Amniotic stem cell (primary cell): Measurements from ENCODE around the gene LSP1.

Experiments used
- DNase-seq: peaks from one replicate; lab custom pipeline; 2025; lab: John Stamatoyannopoulos, UW

The LSP1 gene

DNA sequence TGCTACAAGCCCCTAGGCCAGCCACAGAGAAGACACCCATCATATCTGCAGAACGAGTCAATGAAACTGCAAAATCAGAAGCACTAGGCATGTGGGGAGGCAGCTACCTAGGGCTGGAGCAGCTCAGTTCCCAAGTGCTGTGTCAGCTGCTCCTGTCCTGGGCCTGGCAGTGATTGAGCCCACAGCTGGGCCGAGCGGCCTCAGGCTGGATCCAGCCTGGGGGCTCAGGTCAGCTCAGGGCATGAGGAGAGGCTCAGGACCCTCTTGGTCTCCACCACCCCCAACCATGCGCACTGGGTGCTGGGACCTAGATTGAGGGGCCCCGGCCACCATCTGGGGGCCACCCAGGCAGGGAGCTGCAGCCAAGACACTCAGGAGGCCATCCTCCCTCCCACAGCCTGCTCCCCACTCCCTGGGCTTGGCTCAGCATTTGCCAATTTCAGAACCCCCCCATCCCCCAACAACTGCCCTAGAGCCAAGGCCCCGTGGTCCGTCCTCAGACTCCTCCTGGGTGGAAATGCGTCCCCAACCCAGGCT lies 64.2 kb downstream of the LSP1 start:
- DNase-seq = no peak

DNA sequence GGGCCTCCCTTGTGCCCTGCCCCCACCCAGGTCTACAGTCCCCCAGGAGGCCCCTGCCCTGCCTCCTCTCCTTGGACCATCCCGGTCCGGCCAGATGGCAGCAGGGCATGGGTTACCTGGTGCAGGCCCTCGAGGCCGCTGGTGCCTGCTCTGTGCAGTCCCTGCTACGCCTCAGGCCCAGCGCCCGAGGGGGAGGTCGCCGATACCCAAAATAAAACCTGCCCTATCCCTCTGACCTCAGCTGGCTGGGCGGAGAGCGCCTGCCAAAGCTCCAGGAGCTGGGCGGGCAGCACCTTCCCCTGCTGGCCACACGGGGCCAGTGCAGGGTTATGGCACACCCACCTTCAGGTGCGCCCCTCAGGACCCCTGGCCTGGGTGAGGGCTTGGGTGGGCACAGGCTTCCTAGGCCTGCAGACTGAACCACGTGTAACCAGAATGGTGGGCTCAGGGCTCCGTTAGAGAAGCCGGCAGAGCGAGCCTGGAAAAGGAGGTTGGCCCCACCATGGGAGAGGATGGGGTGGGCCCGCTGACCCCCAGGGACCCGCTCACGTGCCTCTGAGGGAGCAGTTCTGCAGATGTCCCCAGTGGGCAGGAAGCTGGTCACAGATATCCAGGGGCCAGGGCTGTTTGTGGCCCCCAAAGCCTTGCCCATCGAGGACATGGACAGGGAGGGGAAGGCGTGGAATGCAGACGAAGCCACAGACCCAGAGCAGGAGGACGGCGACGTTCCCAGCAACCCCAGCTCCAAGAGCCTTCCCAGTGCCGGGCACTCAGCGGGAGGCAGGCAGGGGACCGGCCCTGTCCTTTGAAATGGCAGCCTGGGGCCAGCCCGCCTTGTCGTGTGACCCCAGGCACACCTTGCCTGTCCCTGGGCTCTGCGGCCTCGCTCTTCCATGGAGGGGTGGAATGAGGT lies 64.9 kb downstream of the LSP1 start:
- DNase-seq = no peak

DNA sequence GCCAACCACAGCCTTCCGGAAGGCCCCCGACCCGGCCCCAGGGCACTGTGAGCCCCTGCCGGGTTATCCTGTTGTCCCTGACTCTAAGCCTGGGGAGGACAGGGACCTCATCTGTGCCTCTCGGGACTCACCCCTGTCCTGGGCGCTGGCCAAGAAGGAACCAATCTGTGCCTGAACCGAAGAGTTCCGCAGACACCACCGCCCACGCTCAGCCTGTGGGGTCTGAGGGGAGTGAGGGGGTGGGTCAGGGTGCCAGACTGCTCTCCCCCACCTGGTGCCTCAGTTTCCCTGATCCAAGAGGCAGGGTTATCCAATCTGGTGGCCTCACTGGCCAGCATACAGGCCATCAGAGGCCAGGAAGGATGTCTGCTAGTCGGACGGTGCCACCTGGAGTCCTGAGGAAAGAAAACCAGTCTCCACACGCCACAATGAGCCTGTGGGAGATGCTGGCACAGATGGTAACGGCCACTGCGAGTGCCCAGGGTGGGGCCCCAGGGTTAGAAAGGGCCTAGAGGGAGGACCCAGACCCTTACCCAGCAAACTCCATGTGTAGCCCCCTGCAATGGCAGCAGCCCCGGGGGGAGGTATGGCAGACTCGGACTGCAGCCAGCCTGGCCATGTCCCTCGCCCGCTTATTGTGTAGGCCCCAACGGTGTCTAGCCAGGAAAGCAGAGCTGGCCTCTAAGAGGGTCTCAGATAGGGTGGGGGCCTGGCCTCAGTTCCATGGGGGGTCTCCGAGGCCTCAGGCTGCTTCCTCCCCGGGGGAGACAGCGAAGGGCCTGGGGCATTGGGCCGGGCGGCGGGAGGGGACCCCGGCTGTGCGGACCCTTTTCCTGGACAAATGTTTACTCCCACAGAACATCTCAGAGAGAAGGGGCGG lies 65.8 kb downstream of the LSP1 start:
- DNase-seq = no peak

DNA sequence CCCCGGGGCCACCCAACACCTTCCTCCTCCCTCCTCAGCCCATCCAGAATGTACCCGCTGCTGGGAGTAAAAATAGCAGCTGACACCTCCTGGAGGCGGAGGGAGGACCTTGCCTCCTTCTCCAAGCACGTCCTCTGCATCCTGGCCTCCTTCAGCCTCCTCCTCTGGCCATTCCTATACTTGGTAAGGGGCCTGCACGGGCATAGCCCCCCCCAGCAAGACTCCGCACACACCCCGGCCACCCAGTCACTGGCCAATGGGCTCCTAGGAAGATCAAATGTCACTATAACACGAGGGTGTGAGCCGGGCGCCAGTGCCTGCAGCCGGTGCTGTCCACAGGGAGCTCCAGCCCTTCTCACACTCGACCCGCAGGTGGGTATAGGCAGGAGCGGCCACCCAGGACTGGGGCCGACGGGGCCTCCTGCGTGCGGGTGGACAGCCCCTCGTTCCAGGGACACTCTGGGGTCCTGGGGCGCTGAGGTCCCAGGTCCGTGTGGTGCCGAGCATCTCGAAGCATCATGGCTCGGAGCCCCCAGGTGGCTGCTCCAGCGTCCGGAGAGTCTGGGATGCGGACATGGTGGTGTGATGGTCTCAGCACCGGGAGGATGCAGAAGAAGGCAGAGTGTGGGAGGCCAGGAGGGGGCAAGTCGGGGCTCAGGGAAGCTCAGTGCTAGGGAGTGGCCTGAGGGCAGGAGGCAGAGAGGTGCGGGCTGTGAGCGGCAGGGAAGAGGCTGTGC lies 66.7 kb downstream of the LSP1 start, which contains the start of gene TNNT3:
Gene TNNT3 (plus strand): TSS at position 313 of the 737 bp plus-strand sequence. CDS start 3,172 bp downstream, outside the sequence.
- no peak for DNase-seq

DNA sequence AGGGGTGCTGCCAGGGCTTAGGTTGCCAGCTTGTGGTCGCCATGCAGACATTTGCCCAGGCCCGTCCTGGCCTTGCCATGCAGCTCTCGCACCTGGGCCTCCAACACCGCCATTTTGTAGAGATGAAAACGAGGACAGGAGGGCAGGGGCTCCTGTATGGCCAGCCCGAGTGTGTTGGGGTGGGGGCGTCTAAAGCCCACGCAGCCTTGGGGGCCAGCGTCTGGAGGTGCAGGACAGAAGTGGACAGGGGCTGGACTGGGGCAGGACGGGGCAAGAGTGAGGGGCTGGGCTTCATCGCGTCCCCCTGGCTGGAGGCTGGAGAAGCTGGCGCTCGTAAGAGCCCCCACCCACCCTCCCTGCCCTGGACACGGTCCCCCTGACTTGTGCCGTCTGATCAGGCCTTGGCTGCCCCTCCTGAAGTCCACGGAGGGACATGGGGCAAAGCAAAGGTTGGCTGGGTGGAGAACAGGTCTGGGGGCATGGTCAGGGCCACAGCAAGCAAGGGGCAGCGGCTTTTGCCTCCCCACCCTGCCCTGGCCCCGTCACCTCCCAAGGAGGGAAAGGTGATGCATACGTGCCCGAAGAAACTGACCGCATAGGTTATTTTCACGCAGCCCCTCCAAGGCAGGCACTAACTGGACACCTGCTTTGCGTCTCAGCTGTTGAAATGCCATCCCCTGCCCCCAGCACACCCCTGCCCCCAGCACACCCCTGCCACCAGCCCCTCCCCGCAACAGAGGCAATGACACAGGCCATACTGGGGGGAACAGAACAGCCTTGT lies 67.4 kb downstream of the LSP1 start:
- no peak for DNase-seq

DNA sequence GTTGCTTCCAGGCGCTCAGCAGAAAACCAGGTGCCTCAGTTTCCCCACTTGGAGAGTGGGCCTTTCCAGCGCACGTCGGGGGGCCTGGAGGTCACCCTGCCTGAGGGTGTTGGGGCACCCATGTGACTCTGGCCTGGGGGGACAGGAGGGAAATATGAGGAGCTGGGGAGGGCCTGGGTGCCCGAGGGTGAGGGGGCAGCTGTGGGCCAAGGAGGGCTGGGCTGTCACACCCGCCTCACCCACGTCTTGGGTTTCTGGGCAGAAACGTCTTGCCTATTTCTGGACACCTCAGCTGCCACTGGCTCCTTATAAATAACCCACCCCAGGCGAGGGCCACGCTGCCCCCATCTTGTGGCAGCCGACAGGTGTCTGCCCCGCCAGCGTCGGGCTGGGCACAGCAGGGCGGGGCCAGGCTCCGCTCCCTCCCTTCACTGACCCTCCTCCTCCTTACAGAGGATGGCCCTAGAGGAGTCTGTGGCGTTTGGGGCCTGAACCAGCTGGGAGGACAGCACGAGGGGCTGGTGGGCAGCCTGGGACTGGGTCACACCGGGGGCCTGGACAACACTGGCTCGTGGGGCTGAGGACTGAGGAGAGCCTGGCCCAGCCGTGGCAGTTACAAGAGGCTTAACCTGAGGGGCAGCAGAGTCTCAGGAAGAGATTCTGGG lies 68.2 kb downstream of the LSP1 start:
- DNase-seq = no peak

DNA sequence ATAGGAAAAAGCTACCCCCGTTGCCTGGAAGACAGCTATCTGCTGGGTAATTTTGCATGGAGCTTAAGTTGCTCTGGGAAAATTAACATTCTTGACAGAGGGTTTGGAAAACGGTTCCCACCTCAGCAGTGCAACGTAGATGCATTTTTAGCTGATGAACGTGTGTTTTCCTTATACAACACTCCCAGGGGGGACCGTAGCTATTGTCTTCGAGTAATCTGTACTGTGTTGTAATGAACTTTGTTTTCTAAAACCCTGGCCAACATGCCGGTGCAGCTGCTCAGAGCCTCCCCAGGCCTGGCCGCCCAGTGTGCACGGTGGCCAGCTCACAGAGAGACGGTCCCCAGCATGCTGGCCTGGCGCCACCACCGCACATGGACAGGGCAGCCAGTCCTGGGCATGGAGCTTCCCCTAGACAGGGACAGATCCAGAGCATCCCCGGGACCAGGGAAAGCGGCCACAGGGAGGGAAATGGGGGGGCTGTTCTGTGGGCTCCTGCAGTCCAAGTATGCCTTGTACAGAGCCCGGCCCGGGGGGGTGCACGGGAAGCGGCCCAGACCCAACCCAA lies 68.8 kb downstream of the LSP1 start:
- DNase-seq = no peak

DNA sequence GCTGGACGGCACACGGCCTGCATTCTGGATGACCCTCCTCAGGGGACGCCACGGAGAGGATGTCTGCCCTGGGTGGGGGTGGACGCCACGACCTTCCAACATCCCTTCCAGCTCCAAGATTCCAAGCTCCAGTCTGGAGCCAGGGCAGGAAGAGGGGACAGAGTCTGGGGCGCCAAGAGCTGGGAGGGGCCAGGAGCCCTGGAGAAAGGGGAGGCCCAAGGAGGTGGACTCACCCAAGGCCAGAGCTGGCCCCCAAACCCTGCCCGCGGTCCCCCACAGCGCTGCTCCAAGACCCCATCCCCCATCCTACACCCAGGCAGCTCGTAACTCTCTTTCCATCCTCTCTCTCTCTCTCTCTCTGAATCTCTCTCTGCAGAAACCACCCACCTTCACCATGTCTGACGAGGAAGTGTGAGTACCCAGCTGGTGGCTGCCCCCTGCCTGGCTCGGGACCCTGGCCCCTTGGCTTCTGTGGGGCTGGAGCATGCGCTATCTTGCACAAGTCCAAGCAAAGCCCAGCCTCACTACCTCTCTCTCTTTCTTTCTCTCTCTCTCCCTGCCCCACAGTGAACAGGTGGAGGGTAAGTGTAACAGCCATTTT lies 69.7 kb downstream of the LSP1 start:
- no peak for DNase-seq

DNA sequence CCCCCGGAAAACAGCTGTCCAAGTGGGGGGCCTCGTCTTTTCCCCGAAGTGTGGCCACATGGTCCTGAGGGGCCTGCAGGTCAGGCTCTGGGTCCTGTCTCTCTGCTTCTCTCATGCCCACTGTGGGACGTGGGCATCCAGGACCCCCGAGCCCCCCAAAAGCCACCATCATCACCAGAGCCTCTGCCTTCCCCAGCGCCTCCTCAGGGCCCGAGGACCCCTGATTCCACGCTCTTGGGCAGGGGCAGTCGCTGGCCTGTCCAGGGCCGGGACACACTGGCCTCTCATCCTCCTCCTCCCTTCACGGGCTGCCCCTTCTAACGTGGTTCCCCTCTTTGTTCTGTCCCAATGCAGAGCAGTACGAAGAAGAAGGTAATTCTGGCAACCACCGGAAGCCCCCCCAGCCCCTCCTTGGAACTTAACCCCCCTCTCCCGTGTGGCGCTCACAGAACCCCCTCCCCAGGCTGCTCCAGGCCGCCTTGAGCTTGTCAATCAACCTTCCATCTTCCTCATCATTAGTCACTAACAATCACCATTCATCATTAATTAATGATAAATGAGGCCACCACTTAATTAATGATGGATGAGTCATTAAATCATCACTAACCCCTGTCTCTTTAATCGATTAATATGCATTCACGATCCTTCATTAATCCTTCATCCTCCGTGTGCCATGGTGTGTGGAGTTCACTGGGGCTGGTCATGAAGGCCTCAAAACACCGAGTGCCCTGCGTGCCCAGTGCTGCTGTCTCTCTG lies 70.5 kb downstream of the LSP1 start:
- DNase-seq = no peak

DNA sequence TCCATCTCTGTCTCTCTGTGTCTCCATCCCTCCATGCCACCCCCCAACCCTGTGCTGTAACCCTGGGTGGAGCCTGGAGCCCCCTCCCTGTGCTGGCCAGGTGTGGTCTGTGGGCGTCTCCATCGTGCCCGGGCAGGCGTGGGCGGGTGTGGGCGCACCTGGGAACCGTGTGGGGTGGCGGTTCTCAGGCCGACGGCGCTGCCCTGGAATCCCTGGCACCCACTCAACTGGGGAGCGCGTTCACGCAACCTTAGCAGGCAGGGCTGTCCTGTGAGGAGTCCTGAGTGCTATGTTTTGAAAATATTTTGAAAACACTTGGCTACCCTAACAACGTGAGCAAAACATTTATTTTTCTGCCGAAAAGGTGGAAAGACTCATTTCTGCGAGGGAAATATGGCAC lies 71.3 kb downstream of the LSP1 start:
- DNase-seq = no peak

DNA sequence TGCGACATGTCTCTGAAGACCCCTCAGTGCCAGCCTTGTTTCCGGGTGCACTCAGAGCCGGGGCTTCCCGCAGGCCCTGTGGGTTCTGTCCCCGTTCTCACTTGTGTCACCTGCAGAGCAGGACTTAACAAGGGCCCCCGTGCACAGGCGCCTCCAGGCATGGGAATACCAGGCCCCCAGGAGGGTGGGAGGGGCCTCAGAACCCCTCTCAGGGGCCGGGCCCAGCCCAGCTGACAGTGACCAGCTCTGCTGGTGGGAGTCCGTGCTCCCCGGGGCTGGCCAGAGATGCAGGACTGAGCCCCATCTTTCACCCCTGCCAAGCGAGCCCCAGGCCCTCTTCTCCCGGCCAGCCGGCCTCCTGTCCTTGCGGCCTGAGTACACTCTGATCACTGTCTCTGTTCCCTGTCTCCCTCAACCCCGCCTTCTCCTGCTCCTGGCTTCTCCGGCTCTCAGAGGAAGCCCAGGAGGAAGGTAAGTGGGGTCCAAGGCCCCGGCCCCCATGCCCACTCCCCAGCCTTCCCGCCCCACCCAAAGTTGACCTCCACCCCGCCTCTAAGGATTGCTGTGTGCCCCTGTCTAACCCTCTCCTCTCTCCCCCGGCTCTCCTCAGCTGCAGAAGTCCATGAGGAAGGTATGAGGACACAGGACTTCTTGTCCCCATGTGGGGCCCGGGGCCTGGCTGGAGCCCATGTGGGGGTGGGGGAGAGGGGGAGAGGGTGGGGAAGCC lies 71.9 kb downstream of the LSP1 start:
- no peak for DNase-seq

DNA sequence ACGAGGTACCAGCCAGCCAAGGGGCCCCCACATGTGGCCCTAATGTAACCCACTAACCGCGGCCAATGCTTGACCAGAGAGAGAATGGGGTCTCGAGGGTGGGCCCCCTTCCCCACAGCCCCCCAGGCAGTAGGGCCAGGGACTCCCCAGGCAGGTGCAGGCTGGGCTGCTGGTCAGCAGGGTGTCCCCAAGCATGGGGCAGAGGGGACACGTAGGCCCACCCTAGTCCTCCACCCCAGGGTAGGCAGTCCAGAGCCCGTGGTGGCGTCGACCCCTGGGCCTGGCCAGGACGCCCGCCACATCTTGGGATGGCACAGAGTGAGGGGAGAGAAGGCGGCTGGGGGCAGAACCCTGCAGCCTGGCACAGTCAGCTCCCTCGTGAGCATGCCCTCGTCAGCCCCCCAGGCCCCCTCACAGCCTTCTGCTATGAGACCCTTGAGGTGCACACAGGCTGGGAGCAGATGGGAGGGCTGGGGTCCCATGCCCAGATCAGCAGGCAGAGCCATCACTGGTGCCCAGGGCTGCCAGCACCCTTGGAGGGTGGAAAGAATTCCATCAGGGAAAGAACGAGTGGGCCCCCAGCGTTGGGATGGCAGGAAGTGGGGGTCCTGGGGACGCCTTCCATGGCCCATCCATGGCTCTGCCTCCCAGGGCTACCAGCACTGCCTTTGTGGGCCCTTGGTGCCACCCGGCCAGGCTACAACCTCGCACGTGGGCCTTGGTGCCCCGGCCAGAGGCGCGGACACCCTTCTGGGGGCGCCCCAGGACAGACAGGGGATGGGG lies 72.7 kb downstream of the LSP1 start:
- no peak for DNase-seq

DNA sequence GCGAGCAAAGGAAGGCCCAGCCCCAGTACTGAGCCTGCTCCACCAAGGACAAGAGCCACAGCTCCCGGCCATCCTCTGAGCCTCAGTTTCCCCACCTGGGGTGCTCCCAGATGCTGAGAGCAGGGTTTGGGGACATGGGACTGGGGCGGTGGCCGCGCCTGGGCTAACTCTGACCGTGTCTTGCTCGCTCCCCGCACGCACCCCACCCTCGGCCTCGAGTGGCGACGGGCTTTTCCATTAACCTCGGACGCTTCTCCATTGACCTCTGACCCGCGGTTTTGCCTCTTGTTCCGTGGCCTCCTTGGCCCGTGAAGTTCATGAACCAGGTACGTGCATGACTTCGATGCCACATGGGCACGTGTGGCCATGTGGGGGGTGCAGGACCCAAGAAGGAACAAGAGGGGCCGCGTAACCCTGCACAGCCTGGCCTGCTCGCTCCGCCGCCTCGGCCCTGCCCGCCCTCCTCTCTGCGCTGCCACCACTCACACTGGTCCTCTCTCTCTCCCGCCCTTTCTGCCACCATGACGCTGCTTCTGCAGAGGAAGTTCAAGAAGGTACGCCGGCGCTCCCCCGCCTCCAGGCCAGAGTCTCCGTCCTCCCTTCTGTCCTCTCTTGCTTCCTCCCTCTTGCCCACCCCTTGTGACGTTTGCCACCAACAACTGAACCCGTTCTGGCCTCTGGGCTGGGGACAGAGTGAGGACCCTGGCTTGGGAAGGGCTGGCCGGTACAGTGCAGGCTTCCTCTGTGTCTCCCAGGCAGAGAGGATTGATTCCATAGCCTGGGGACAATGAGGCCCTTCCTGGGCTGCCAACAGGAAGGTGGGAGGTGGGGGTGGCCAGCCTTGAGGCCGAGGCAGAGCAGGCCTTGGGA lies 73.5 kb downstream of the LSP1 start:
- DNase-seq = no peak

DNA sequence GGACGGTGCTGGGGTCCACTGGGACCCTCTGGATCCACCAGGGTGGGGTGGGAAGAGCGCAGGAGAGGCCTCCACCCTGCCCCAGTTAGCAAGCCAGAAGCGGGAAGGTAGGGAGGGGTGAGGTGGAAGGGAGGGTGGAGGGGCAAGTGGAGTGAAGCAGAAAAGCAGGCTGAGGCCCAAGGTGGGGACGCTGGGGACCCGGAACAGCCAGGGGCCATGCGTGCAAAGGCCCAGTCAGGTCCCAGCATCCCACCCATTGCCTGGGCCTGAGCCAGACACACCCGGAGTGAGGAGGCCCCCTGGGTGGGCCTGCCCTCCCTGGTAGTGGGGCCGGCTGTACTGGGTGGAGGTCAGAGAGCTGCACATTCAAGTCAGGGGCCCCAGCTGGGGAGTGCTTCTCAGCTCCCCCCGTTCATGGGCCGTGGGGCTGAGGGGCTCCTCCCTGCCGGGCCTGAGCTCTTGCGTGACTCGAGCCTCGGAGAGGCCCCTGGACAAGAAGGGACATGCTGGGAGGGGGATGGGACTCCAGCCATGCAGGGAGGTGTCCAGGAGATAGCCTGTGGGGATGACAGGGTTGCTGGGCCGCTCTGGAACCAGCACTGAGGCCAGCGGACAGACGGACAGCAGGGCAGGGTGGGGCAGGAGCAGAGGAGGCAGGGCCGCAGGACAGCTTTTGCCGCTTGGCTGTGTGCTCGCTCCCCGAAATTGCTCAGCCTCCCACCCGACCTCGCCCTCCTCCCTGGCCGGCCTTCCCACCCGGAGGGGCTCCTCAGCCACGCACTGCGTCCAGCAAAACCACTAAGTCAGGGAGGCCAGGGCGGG lies 74.4 kb downstream of the LSP1 start:
- DNase-seq = no peak

DNA sequence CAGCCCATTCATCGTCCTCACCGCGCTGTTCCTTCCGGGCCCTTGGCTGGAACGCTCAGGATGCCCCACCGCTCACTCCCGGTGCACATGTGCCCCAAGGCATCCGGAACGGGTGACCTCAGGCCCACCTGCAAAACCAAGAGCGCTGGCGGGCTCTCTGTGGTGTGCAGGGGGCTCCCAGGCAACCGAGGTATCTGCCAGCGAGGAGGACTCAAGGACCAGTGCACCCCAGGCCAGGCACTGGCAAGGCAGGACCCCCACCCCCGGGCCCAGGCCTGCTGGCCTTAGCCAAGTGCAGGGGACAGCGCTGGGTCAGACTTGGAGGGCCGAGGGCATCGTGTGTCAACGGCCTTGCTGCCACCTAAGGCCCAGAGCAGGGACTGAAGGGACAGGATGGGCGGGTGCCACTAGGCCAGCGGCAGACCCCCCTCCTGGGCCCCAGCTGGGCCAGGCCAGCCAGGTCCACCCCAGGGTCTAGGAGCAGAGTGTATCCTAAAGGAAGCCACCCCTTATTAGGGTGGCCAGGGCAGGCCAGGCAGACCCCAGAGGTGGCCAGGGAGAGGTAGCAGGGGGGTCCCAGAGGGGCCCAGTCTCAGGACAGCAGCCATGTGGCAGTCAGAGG lies 75.1 kb downstream of the LSP1 start:
- DNase-seq = no peak
